Activated CD8-positive, alpha-beta memory T cell treated with anti-CD3 and anti-CD28 coated beads, Interleukin-2, amount 50 U/mL, for 24 hours (primary cell): ENCODE results near the gene OR11H6.
"Not testable (repeated sequence)": the region's sequence is repeated elsewhere in the genome, so short reads cannot be mapped to it uniquely, and the experiment has no call there.

ENCODE experiments used
- DNase-seq: peaks from one replicate; pipeline ENCODE4 v3.0.0-alpha.2; 2020; ENCODE audit errors: extremely low read depth

Gene OR11H6

DNA sequence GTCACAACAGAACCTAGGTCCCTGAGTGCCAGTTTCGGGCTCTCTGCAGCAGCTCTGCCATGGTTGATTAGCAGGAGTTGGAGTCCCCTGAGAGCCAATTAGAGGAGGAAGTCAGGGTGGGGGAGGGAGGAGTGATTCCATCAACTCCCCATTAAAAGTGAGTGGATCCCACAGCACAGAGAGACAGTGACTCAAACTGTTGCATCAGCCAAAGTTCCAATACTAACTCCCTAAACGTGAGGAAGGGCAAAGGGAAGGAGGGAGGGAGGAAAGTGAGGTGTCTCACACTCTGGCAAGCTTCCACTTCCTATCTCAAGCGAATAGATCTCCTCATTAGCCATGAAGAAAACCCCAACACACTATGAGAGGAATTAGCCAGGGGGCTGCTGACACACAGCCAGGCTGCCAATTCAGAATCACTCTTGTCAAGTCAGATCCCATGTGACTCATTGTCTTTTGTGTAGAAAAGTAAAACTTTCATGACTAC, 39.2 kb downstream of the OR11H6 start:
- DNase-seq = no peak

DNA sequence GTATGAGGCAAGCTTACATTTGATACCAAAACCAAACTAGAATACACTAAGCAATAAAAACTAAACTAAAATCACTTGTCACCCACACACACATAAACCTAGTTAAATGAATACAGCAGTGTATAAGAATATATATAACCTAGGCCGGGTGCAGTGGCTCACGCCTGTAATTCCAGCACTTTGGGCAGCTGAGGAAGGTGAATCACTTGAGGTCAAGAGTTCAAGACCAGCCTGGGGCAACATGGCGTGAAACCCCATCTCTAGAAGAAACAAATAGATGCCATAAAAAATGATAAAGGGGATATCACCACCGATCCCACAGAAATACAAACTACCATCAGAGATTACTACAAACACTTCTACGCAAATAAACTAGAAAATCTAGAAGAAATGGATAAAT, 40.9 kb downstream of the OR11H6 start:
- DNase-seq = not testable (repeated sequence)

DNA sequence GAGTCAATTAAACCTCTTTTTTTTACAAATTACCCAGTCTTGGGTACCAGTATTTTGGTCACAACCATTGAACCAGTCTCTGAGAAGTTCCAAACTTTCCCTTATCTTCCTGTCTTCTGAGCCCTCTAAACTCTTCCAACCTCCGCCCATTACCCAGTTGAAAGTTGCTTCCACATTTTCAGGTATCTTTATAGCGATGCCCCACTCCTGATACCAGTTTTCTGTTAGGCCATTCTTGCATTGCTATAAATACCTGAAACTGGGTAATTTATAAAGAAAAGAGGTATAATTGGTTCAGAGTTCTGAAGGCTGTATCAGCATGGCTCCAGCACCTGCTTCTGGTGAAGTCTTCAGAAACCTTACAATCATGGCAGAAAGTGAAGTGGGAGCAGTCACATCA, 50.6 kb downstream of the OR11H6 start:
- DNase-seq = no peak
